ENCODE measurements around the gene METTL26.

Gene METTL26

DNA sequence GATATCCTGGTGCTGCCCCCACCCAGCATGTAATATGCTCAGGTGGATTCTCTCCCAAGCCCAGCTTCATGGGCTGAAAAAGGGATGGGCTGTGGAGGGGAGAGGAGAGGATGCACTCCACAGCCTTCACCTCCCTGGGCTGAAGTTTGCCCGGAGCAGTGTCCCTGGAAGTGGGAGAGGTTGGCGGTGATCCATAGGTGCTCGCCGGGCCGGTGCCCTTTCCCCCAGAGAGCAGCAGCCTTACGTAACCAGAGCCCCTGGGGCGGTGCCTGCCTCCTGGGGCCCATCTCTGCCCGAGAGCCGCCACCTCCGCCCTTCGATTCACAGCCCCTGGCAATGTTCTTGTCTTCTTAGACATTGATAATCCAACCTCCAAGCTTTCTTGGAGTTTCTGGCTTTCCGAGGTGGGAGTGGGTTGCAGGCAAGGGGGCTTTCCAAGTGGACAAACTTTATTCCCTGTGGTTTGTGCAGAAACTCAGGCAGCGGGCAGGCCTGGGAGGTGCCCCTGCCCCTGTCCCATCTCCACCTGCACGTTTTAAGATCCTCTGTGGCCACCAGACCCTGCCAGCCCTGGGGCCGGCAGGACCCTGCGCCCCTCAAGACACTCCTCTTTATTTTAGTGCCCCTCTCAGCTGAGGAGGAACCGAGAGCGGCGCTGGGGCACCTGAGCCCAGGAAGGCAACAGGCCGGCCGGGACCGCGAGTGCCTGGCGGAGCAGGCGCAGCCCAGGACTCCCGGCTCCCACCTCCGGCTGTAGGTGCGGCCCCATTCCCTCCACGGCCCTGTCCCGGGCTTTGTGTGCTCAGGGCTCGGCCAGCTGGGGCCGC, 10.0 kb upstream of the METTL26 start:
- Histone ChIP-seq H3K79me2 (ENCODE audit: low read length) (peaks cover 57% of the 10 kb centered on the region), H3K9ac (ENCODE audit: low read length) (no peak overlapping the region), H3K4me1 (ENCODE audit: low read length) (peaks cover 18% of the 10 kb centered on the region), H3K27ac (ENCODE audit: low read length) (no peak overlapping the region), H3K9me3 (ENCODE audit: insufficient read depth, low read length) (no peaks in the 10 kb centered on the region), H3K27me3 (ENCODE audit: low read depth, low read length) (no peaks in the 10 kb centered on the region), H3K4me2 (ENCODE audit: low read length) (no peak overlapping the region), H3K4me3 (ENCODE audit: low read length) (no peak overlapping the region), H3K36me3 (replicated peaks; ENCODE audit: low read depth, low read length) (peaks cover 3% of the 10 kb centered on the region), H4K20me1 (ENCODE audit: insufficient read depth, low read length) (peaks cover 7% of the 10 kb centered on the region; the same call in 1 of the 2 replicates), H2AFZ (ENCODE audit: low read depth, low read length) (no peak overlapping the region)
- no peak for TF ChIP-seq CTCF (IDR thresholded peaks at IDR 0.05; ENCODE audit: low read depth, low read length)
- no peak for TF ChIP-seq EZH2phosphoT487 (IDR thresholded peaks at IDR 0.05; ENCODE audit: low read depth)

GRCh38 chr16:644556-644955, 8.5 kb upstream of the METTL26 start:
- Histone ChIP-seq H3K4me1 (ENCODE audit: low read length) (peaks cover 12% of the 10 kb centered on the region), H4K20me1 (ENCODE audit: insufficient read depth, low read length) (peaks cover 7% of the 10 kb centered on the region; the same call in 1 of the 2 replicates), H3K9me3 (ENCODE audit: insufficient read depth, low read length) (no peaks in the 10 kb centered on the region), H3K27ac (ENCODE audit: low read length) (no peak overlapping the region), H3K9ac (ENCODE audit: low read length) (no peak overlapping the region), H3K4me3 (ENCODE audit: low read length) (no peak overlapping the region), H3K4me2 (ENCODE audit: low read length) (no peak overlapping the region), H2AFZ (ENCODE audit: low read depth, low read length) (no peak overlapping the region), H3K27me3 (ENCODE audit: low read depth, low read length) (no peaks in the 10 kb centered on the region), H3K79me2 (ENCODE audit: low read length) (peaks cover 50% of the 10 kb centered on the region), H3K36me3 (replicated peaks; ENCODE audit: low read depth, low read length) (peaks cover 3% of the 10 kb centered on the region)
- no peak for TF ChIP-seq EZH2phosphoT487 (IDR thresholded peaks at IDR 0.05; ENCODE audit: low read depth)
- TF ChIP-seq CTCF (IDR thresholded peaks at IDR 0.05; ENCODE audit: low read depth, low read length) = no peak

GRCh38 chr16:643050-643368, 6.9 kb upstream of the METTL26 start:
- Histone ChIP-seq H3K4me1 (ENCODE audit: low read length) (peaks cover 21% of the 10 kb centered on the region), H3K9ac (ENCODE audit: low read length) (peak overlapping the region; percentile 90)

More at GRCh38 chr16:643050-643368, 6.9 kb upstream of the METTL26 start:
- peak overlapping the region; percentile 55 for H3K27ac ChIP-seq (ENCODE audit: low read length)
- peaks cover 40% of the 10 kb centered on the region for H3K79me2 ChIP-seq (ENCODE audit: low read length)
- no peaks in the 10 kb centered on the region for H3K27me3 ChIP-seq (ENCODE audit: low read depth, low read length)
- H3K36me3 ChIP-seq (replicated peaks; ENCODE audit: low read depth, low read length) = peaks cover 3% of the 10 kb centered on the region
- peak overlapping the region; percentile 95 for H3K4me2 ChIP-seq (ENCODE audit: low read length)
- no peak overlapping the region for H2AFZ ChIP-seq (ENCODE audit: low read depth, low read length)
- H3K9me3 ChIP-seq (ENCODE audit: insufficient read depth, low read length) = no peaks in the 10 kb centered on the region
- TF ChIP-seq CTCF (IDR thresholded peaks at IDR 0.05; ENCODE audit: low read depth, low read length) (no peak), EZH2phosphoT487 (IDR thresholded peaks at IDR 0.05; ENCODE audit: low read depth) (no peak)
- peak overlapping the region; percentile 82 for H3K4me3 ChIP-seq (ENCODE audit: low read length)
- peaks cover 7% of the 10 kb centered on the region; the same call in 1 of the 2 replicates for H4K20me1 ChIP-seq (ENCODE audit: insufficient read depth, low read length)
